HK-2 (cell line): ENCODE results near the gene BBLN.

Experiments
- DNase-seq: peaks from one replicate; pipeline ENCODE4 v3.0.0-alpha.2; 2018; ENCODE audit not compliant: unreplicated experiment

The BBLN gene

DNA sequence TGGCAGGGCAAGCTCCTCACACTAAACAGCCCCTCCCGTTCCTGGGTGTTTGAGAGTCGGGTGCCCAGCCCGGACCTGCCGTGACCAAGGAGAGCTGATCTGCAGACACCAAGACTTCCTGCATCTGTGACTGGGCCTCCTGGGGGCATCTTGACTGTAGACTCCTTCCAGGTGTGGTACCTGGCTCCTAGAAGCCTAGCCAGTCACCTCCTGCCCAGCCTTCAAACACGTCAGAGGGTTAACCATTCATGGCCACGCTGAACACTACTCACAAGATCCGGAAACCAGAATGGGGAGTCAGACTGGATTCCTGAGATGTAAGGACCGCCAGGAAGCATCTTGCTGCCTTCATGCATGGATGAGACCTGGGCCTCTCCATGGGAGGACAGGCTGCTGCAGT, 14.5 kb upstream of the BBLN start:
- no peak for DNase-seq

DNA sequence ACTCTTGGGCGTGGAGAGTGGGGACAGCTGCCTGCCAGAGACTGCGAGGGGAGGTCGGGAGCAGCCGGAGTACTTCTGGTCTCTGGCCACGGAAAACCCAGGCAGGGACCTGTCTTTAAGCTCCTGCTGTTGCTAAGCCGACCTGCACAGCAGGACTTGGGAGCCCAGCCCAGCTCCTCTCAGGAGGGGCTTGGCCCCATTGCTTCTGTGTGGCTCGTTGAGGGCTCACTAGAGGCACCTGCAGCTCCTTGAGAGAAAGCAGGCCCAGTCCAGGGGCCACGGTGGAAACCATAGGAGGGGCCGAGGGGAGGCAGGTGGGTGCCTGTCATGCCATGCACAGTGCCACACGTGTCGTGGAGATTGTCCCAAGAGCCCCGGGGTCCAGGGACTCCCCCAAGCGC, 14.1 kb upstream of the BBLN start:
- DNase-seq: no peak

DNA sequence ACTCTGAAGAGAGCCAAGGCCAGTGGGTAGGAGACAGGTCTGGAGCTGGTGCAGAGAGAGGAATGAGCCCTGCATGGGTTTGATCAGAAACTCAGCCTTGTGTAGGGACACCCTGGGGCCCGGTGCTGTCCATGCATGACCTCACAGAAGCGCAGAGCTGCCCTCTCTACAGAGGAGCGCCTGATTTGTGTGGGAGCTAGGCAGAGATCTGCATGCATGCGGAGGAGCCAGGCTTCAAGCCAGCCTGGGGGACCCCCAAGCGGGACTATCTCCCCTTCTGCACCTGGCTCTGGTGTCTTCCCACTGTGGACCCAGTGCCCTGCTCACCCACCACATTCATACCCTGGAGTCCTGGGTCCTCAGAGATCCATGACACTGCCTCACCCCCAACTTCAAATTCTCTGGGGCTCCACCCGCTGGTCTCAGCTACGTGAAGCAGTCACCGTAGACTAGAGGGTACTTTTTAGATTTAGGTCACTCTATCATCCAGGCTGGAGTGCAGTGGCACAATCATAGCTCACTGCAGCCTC, 13.4 kb upstream of the BBLN start:
- DNase-seq: no peak

DNA sequence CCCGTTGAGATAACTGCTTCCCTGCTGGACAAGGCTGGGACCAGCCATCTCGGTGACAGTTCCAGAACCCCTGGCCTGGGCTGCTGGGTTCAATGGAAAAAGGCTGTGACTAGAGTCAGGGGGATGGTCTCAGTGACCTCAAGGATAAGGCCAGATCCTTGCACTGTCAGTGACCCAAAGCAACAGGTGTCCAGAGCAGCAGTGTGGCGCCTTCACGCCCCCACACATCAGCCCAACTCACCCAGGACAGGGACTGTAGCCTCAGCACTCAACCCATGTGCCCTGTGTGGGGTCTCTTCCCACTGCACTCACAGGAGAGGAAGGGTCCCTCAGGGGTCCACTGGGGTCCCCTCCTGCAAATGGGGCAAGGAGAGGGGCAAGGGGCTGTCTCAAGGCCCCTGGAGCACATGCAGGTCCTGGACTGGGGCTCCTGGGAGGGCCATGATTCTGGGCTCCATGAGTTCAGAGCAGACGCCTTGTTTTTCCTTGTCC, 11.5 kb upstream of the BBLN start:
- no peak for DNase-seq

DNA sequence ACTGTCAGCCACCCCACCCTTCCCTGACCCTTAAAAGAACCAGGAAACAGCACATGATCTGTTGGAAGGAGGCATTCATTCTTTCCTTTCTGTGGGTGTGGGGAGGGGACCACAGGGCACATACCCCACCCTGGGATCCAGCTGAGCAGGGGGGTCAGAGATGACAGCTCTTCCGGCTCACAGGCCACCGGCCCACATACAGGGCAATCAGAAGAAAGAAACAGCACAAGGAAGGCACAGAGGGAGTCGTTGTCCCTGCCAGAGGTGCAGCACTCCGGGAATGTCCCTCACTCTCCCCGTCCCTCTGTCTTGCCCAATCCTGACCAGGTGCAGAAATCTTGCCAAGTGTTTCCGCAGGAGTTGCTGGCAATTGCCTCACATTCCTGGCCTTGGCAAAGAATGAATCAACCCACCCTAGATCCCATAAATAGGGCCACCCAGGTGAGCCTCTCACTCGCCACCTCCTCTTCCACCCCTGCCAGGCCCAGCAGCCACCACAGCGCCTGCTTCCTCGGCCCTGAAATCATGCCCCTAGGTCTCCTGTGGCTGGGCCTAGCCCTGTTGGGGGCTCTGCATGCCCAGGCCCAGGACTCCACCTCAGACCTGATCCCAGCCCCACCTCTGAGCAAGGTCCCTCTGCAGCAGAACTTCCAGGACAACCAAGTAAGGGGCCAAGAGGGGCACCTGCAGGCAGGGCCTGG, 10.9 kb upstream of the BBLN start, which contains the start of gene LCN2:
Gene LCN2, plus strand, starts transcription at position 453 of the 701 bp plus-strand sequence. Its CDS starts 73 bp downstream, at position 526.
- peak; percentile 45 for DNase-seq

DNA sequence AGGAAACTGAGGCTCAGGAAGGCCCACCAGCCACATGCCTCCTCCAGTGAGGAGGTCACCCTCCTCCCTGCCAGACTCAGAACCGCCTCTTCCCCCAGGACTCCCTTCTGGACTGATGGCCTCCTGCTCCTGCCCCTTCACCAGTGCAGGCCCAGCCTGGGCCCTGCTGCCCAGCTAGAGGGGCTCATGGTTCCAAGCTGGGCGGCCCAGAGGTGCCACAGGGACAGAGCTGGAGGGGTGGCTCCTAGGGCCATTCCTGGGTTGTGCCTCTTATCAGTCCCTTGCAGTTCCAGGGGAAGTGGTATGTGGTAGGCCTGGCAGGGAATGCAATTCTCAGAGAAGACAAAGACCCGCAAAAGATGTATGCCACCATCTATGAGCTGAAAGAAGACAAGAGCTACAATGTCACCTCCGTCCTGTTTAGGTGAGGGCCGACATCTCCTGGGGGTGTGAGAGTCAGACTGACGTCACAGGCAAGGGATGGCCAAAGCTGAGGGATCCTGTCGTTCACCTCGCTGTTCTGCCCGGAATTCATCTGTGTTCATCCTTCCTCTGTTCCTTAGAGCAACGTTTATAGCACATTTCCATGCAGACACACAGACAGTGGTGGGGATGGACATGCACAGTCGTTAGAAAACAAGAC, 10.0 kb upstream of the BBLN start:
- no peak for DNase-seq

DNA sequence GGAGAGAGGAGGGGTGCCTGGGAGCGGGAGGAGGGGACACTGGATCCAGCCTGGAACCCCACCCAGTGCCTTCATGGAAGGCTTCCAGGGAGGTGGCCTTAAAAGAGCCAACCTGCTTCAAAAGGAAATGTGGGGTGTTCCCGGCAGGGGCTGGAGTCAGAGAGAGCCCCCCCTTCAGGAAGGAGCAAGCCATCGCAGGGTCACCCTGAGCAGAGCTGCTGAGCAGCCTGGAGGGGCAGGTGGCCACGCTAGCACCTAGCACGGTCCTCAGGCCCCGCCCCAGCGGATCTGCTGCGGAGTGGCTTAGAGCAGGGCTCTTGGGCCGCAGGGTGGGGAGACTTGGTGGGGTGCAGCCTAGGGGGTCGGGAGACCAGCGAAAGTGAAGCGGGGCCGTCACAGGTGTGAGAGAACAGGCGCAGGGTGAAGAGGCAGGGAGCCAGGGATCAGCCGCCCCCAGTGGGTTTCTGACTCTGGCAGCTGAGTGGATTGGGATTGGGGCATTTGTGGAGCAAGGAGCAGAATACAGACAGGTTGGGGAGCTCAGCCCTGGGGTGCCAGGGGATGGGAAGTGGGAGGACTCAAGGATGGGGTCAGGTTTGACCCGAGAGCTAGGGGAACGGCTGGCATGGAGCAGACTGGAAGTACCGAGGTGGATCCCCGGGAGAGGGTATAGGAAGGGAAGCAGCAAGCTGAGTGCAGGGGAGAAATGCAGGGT, 9.3 kb upstream of the BBLN start:
- DNase-seq: no peak

DNA sequence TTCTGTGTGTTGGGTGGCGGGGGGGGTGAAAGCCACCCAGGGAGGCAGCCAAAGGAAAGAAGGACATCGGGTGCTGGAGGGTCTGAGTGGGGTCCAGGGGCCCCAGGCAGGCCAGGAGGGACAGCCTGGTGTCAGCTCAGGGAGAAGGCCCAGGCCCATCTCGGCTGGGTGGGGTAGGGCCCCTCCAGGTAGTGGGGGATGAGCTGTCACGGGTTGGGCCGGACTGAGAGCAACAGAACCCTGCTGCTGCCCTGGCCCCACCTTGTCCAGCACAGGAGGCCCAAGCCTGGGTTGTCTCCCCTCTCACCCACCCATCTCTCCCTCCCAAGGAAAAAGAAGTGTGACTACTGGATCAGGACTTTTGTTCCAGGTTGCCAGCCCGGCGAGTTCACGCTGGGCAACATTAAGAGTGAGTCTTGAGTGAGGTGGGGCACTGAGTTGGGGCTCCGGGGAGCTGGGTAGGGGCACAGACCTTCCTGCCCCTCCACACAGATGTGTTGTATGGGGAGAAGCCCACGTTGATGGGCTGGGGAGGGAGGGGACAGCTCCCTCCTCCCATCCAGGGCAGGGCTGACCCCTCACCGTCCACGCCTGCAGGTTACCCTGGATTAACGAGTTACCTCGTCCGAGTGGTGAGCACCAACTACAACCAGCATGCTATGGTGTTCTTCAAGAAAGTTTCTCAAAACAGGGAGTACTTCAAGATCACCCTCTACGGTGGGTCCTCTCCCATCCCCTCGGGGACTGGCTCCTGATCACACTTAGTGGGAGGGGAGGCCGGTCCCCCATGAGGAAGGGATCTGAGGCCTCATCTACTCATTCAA, 8.5 kb upstream of the BBLN start:
- DNase-seq: no peak

DNA sequence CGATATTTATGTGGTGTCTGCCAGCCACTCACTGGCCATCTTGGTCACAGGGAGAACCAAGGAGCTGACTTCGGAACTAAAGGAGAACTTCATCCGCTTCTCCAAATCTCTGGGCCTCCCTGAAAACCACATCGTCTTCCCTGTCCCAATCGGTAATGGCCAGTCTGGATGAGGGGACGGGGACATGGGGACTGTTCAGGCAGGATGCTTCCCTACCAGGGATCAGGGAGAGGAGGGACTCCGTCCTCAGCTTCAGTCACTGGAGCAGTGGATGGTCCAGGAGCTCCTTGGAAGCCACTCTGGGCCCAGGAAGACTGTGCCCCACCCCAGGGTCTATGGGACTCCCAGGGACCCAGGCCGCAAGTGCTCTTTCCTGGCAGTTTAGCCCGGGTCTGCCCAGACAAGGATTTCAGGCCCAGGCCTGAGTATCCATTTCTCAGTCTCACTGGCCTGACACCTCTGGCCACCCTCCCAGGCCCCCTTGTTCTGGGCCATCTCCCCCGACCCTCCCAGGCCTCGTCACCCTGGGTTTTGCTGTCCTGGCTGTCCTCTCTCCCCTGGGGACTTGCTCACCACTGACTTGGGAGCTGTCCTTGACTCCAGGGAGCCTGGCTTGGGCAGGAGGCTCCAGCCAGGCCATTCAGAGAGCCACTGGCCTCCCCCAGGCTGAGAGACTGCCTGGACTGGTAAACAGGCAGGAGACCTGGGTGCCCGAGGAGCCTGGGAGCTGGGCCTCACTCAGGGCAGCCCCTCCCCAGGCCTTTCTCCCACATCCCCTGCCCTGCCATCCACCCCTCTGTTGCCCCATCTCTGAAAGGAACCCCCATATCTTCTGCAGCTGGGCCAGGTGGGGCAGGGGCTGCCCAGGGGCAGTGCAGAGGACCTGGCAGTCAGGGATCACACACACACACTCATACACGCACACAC, 7.7 kb upstream of the BBLN start:
- no peak for DNase-seq

DNA sequence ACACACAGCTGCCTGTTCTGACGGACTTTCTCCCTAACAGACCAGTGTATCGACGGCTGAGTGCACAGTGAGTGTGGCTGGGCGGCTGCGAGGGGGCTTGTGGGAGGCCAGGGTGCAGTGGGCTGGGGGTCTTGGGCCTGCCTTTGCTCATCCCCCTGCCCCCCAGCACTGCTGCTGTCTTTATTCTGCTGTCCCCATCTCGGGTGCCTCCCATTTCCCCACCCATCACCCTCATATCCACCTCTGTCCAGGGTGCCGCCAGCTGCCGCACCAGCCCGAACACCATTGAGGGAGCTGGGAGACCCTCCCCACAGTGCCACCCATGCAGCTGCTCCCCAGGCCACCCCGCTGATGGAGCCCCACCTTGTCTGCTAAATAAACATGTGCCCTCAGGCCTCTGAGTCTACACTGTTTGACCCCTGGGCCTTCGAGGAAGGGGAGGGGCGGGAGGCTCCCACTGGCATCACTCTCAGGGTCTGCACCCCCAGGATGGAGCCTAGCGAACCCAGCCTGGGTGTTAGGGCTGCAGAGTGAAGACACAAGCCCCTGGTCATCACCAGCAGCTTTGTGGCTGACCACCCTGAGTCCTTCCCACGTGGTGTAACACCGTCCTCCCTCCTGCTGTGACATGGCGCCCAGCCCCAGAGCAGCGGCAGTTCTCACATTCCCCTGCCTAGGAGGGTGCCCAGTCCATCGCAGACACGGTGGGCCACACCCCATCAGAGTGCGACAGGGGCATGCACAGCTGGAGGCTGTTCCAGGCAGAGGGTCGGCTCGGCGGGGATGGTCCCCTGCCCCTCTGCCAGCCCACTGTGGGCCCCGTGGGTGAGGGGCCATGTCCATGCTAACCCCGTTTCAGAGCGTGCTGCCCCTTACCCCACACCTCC, 6.8 kb upstream of the BBLN start:
- DNase-seq: no peak

DNA sequence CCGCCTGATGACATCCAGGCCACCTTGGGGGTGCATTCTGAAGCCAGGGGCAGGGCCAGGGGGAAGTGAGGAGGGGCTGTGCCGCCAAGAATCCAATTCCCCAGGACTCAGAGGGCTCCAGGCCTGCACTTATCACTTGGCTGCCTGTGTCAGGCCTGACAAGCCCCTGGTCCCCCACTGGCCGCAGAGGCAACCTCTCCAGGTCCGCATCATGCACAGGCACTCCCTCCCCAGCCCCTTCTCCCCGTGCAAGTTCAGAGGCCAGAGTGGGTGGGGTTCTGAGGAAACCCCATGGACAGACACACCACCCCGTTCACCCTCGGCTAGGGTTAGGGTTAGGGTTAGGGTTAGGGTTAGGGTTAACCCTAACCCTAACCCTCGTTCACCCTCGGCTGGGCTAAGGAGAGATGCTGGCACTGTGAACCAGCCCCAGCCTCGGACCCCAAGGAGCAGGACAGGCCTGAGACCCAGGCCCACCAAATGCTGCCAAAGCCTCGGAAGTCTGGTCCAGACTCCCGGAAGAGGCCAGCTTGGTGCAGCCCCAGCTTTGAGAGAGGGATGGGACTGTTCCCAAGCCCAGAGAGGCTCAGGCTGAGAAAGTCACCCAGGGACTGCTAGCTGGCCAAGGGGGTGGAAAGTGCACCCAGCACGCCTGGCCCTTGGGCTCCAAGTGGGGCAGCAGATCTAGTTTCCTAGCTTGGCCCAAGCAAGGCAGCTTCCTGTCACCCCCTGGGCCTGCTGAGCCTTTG, 5.9 kb upstream of the BBLN start:
- DNase-seq: no peak

DNA sequence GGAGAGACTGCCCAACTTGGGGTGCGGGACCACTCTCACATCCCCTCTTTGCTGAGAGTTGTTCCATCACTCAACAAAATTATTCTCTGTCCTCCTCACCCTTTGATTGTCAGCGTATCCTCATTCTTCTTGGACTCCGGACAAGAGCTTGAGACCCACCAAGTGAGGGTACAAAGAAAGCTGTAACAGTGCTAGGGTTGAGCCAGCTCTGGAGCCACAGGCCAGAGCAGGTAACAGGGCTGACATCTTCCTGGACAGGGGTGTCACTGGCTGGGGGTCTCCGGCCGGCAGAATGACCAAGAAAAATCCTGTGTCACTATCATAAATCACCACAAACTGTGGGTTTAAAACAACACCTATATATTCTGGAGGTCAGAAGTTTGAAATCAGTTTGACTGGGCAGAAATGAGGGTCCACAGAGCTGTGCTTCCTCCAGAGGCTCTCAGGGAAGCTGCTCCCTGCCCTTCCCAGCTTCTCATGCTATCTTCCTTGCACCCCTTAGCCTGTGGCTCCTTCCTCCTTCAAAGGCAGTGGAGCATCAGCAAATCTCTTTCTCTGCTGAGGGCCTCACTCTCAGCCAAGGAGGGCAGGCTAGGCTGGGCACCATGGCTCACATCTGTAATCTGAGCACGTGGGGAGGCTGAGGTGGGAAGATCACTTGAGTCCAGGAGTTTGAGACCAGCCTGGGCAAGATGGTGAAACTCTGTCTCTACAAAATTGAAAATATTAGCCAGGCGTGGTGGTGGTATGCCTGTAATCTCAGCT, 4.1 kb upstream of the BBLN start:
- DNase-seq: no peak

DNA sequence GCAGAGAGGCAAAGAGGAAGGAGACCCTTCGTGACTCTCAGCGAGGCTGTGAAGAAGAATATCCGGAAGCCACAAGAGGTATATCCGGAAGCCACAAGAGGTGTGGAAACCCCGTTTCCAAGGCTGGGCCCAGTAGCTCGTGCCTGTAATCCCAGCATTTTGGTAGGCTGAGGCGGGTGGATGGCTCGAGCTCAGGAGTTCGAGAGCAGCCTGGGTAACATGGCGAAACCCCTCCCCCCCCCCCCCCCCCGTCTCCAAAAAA, 612 bp upstream of the BBLN start:
- no peak for DNase-seq

DNA sequence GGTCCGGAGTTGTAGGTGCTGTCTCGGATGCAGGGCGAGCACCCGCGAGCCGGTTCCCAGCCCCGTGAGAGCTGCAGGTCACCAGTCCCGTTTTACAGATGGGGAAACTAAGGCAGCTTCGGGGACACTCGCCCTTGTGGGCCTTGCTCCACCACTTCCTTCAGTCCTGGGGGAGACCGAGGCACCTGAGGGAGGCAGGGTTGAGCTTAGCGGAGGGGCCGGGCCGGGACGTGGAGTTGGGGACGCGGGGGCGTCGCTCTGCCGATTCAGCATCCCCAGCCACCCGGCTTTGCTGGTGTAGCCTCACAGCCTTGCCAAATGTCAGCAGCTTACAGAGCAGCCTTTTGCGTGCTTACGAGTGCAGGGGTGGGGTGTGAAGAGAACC, 530 bp downstream of the BBLN start:
- no peak for DNase-seq

DNA sequence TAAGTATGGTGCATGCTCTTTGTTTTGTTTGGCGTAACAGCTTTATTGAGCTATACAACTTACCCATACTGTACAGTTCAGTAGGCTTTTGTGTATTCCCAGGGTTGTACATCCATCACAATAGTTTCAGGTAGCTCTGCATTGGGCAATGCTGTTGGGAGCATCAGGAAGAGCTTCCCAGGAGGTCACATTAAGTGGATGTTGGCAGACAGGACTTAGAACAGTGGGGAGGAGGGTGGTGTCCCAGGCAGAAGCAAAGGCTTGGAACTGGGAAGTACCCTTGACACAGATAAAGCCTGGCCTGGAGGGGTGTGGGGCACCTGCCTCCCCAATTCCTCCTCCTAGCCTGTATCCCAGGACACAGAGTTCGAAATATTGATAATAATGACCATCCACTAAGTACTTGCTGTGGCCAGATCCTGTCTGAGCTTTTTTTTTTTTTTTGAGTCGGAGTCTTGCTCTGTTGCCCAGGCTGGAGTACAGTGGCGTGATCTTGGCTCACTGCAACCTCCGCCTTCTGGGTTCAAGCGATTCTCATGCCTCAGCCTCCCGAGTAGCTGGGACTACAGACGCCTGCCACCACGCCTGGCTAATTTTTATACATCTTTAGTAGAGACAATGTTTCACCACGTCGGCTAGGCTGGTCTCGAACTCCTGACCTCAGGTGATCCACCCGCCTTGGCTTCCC, 1.3 kb downstream of the BBLN start:
- no peak for DNase-seq

DNA sequence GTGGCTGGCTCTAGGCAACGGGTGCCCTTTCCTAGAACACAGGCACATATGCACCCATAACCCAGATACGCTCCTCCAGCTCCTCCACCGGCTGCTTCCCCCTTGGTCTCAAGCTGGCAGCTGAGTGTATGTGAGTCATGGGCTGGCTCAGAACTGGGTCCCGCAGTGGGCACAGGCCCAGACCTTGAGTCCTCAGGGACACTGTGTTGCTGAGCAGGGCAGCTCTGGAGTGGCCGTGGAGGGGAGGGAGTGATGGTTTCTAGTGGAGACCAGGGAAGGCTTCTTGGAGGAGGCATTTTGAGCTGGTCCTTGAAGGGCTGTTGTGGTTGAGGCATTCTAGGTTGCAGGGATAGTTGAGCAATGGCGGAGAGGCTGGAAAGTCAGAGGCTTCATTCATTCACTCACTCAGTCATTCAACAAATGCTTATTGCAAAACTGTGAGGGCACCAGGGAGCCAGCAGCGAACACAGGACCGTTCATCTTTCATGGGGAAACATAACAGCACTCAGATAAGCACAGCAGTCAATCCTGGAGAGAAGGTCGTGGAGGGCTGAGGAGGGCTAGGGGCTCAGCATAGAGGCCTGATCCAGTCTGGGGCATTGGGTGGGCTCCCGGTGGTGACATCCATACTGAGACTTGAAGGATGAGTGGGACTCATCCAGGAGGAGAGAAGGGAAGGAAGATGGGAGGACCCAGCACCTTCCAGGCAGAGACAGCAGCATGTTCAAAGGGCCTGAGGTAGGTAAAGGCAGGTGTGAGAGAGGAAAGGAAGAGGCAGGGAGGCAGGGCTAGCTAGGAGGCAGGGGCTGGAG, 2.4 kb downstream of the BBLN start:
- no peak for DNase-seq

DNA sequence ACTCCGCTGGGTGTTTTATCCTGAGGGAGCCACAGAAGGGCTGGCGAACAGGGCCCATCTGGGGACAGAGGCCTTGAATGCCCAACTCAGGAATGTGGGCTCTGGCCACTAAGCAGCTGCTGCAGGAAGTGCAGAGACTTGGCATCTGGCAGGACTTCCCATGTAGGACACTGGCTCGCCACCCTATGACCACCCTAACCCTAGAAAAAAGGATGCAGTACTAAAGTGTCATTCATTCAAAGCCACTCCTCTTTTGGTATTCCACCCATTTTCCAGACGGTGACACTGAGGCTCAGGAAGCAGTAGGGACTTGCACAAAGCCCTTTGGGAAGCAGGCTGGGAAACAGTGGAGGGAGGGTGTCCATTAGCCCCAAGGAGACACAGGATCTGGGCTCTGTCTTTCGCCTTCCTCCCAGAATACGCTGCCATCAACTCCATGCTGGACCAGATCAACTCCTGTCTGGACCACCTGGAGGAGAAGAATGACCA, 3.0 kb downstream of the BBLN start:
- DNase-seq: no peak
